HG02885 (cell line): ENCODE measurements around the gene FTSJ3.
"Not testable (repeated sequence)": the region's sequence is repeated elsewhere in the genome, so short reads cannot be mapped to it uniquely, and the experiment has no call there.

Experiments
- ATAC-seq: cut with Tn5 transposase; IDR thresholded peaks from one replicate; pipeline ENCODE4 v1.9.1; 2021; ENCODE audit warnings: mild to moderate bottlenecking; ENCODE audit not compliant: unreplicated experiment, poor library complexity

Gene FTSJ3, protein sequence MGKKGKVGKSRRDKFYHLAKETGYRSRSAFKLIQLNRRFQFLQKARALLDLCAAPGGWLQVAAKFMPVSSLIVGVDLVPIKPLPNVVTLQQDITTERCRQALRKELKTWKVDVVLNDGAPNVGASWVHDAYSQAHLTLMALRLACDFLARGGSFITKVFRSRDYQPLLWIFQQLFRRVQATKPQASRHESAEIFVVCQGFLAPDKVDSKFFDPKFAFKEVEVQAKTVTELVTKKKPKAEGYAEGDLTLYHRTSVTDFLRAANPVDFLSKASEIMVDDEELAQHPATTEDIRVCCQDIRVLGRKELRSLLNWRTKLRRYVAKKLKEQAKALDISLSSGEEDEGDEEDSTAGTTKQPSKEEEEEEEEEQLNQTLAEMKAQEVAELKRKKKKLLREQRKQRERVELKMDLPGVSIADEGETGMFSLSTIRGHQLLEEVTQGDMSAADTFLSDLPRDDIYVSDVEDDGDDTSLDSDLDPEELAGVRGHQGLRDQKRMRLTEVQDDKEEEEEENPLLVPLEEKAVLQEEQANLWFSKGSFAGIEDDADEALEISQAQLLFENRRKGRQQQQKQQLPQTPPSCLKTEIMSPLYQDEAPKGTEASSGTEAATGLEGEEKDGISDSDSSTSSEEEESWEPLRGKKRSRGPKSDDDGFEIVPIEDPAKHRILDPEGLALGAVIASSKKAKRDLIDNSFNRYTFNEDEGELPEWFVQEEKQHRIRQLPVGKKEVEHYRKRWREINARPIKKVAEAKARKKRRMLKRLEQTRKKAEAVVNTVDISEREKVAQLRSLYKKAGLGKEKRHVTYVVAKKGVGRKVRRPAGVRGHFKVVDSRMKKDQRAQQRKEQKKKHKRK

DNA sequence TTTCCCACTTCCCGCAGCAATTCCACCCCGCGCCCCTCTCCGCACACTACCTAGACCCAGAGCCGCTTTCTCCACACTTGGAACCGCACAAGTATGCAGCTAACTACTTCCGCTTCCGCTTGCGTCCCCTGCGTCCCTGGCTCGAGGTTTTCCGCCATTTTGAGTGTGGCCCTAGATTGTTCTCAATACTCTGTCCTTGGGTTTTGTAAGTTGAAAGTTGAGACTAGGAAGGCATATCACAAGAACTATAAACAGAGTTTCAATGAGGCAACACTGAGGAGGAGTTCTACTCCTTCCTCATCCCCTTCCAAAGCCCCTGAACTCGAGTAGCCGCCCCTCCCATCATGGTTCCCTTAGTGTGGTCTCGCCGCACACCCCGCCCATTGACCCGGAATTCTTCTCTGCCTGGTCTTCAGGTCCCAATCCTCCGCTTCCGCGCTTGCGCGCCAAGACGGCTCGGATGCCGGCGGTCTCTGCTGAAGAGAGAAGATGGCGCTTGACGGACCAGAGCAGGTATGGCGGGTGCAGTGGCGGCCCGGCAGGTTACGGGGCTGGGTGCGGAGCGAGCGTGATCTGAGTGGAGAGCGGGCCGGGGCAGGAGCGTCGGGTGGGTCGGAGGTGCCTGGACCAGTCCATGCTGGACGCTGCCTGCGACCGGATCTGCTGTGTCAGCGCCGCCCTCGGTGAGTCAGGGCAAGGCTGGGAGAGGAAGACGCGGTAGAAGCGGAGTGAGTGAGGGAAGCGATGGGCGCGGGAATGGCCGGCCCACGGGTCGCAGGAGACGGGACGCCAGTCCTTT is at the start of gene FTSJ3, which contains the start of gene PSMC5:
Gene FTSJ3 (minus strand): TSS at position 662 of the 799 bp plus-strand sequence. CDS start 761 bp downstream, outside the sequence.
Gene PSMC5 (plus strand): TSS at position 430 of the 799 bp plus-strand sequence. CDS start 60 bp downstream, at position 490.
- peak; percentile 88 for ATAC-seq

DNA sequence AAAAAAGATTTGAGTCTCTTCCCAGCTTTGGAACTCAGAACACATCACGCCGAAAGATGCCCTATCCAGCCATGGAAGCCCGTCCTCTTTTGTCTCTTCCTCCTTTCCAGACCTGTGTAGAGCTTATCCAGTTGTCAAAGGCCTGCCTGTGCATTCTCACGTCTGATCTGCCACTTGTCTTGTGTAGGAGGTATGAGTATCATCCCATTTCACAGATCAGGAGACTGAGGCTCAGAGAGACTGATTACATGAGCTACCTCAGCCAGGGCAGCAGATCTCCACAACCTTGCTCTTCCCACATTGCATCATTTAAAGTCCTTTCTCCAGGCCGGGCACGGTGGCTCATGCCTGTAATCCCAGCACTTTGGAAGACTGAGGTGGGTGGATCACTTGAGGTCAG is 47.2 kb upstream of the FTSJ3 start:
- not testable (repeated sequence) for ATAC-seq

DNA sequence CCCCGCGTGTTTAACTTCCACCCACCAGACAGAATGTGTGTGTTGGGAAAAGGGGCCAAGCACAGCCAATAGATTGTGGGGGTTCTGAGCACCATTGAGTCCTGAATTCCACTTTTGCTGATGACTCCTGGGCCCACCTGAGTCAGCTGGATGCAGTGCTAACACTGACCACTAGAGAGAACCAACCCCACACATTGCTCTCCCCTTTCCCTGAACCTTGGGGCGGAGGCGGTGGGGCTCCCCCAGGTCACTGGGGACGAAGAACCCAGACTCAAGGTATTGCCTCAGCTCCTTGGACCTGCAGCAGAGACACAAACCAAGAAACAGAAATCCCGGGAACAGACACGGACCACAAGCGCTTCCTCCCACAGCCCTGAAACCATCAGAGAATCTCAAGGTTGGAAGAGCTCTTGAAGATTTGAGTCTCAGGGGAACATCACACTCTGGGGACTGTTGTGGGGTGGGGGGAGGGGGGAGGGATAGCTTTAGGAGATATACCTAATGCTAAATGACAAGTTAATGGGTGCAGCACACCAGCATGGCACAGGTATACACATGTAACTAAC is 46.7 kb upstream of the FTSJ3 start:
- not testable (repeated sequence) for ATAC-seq

DNA sequence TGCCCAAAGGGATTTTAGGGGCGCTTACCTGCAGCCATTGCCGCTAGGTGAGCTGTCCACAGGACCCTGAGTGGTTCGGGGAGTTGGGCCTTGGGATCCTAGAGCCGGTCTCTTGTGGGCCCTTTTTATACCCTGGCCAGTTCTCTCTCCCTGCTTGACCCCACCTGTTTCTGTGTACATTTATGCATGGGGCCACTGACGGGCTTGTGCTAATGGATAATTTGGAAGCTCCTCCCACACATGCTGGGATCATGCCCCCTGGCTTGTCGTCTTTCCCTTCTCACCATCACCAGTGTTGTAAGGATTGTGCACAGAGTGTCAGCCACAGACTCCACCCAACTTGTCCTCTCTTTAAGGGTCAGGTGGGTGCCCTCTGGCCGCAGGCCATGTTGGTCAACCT is 46.1 kb upstream of the FTSJ3 start, which contains the start of gene CSH2:
Gene CSH2 (minus strand): TSS at position 101 of the 400 bp plus-strand sequence. CDS start 63 bp downstream, at position 38.
- ATAC-seq: not testable (repeated sequence)

DNA sequence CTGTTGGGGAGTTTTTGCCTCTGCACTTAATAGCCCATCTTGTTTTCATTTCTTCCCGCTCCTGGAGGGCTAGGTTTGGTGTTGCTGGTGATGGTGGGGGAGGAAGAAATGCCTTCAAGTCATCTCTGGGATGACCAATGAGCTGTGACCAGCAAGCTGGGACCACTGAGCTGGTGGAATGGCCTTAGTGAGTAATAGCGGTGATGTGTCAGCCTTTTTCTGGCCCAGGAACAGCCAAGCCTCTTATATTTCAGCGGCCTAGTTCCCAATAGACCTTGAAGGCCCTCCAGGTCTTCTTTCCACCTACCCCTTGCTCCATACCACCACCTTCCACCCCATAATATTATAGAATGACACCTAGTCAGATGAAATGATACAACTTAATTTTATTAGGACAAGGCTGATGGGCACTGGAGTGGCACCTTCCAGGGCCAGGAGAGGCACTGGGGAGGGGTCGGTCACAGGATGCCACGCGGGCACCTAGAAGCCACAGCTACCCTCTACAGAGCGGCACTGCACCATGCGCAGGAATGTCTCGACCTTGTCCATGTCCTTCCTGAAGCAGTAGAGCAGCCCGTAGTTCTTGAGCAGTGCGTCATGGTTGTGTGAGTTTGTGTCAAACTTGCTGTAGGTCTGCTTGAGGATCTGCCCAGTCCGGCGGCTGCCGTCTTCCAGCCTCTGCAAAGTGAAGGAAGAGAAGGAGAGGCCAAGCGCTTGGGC is 44.3 kb upstream of the FTSJ3 start:
- not testable (repeated sequence) for ATAC-seq

DNA sequence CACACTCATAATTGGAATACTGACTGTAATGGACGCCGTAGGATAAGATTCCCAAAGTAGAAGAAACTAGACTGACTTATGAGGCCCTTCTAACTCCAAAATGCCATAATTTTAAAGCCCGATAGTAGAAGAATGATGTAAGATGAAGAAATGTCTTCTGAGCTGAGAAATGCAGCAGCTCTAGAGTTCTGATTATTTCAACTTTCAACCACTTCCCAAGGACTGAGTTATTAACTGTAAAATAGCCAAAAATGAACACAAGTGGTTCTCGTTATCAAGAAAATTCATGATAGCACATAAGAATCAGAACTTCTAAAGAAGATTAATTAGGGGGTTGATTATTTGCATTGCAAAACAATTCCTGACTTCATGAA is 42.8 kb upstream of the FTSJ3 start:
- ATAC-seq: not testable (repeated sequence)

DNA sequence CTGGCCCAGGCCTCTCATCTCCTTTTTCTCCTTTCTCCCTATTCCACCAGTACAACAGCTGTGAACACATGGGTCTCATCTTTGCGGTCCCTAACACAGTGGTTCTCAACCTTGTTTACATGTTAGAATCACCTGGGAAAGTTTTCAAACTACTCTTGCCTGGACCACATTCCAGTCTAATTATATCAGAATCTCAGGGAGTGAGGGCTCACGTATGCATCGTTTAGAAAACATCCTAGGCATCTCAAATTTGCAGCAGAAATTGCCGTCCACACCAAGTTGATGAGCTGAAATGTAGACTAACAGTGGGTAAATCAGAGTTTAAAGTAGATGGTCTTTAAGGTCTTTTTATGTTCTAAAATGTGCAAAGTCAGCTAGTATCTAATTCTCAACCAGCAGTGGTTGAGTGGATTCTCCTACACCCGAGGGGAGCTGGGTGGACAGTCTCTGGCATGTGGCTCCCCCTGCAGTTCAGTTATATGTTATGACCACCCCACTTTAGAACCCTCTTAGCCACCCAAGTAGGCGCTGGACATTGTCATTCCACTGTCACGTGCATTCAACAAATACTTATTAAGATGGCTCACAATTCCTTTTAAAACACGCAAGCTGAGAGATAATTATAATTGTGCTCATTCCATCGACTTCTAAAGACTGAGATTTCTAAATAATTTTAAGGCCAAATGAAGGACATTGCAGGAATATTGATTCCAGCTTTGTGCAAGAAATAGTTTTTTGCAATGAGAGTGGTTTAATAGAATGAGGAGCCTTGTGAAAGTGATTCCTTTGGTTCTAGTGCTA is 42.2 kb upstream of the FTSJ3 start:
- ATAC-seq: not testable (repeated sequence)

DNA sequence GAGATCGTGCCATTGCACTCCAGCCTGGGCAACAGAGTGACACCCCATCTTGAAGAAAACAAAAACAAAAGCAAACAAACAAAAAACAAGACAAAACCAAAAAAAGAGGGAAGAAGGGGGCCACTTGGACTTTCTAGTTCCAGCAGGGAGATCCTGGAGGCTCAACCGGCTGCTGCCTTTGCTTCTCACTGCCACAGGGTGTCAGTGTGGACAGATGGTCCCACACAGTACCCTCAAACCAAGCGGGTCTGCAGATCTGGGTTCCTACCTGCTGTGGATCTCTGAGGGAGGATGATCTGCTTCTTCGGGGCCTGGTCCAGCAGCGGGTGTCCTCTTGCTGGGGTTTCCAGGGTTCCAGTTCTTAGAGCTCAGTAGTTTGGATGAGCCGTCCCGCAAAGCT is 39.2 kb upstream of the FTSJ3 start:
- ATAC-seq: not testable (repeated sequence)

DNA sequence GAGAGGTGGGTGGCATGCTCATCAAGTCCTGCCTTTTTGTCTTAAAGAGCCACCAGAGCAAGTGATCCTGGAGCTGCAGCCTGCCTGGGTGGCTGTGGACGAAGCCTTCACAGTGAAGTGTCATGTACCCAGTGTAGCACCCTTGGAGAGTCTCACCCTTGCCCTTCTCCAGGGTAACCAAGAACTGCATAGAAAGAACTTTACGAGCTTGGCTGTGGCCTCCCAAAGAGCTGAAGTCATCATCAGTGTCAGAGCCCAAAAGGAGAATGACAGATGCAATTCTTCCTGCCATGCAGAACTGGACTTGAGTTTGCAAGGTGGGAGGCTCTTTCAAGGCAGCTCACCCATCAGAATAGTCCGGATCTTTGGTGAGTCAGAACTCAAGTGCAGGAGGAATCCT is 31.8 kb upstream of the FTSJ3 start:
- ATAC-seq: no peak

DNA sequence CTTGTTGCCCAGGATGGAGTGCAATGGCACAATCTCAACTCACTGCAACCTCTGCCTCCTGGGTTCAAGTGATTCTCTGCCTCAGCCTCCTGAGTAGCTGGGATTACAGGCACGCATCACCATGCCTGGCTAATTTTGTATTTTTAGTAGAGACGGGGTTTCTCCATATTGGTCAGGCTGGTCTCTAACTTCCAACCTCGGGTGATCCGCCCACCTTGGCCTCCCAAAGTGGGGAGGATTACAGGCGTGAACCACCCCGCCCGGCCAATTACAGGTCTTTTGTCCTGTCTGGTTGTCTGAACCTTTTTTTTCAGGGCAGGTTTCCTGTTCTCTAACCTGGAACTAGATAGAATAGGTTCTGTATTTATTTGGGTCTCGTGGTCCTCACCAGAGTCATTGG is 29.0 kb upstream of the FTSJ3 start:
- not testable (repeated sequence) for ATAC-seq

DNA sequence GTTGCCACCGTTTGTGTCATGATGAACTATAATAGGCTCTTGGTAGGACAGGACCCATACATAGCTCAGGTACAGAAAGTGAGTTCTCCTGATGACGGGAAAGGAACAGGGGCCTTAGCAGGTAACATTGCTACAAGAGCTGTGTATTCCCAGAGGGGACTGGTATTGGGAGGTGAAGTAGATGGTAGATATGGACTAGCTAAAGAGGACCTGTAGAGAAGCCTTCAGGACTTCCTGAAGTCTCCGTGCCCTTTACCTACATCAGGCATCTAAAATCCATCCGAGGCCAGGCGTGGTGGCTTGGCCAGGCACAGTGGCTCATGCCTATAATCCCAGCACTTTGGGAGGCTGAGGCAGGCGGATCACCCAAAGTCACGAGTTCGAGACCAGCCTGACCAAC is 27.7 kb upstream of the FTSJ3 start:
- ATAC-seq: no peak

DNA sequence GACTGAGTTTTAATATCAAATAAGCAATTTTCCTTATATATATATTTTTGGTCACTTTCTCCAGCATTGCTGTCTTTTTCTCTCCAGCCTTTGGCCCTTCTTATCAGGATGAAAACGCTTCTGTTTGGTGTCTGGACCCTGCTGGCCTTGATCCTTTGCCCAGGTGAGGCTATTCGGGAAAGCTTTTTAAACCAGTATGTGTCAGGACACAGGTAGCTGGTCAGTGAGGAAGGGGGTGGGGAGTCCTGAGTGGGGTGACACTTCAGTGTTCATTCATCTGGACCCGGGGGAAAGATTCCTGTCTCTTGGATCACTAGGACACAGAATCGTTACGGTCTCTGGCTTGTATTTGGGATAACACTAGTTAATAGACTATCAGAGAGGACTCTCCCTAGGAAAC is 27.2 kb upstream of the FTSJ3 start:
- no peak for ATAC-seq

DNA sequence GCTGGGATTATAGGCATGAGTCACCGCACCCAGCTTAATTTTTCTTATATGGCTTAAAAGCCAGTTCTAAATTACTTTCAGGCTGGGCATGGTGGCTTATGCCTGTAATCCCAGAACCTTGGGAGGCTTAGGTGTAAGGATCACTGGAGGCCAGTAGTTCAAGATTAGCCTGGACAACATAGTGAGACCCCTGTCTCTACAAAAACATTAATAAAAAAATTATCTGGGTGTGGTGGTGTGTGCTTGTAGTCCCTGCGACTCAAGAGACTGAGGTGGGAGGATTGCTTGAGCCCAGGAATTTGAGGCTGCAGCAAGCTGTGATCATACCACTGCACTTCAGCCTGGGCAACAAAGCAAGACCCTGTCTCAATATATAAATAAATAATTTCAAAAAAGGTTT is 25.8 kb upstream of the FTSJ3 start:
- ATAC-seq: no peak

DNA sequence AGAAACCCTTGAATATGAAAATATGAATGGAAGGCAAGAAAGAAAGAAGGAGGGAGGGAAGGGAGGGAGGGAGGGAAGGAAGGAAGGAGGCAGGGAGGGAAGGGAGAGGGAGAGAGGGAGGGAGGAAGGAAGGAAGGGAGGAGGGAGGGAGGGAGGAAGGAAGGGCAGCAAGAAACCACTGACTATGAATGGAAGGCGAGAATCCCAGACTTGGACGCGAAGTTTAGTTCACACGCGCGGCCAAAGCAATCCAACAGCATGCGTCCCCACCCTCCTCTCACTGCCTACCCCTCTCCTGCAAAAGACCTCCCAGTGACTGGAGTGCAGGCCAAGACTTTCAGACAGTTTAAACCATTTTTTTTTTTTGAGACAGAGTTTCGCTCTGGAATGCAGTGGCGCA is 22.9 kb upstream of the FTSJ3 start:
- no peak for ATAC-seq

DNA sequence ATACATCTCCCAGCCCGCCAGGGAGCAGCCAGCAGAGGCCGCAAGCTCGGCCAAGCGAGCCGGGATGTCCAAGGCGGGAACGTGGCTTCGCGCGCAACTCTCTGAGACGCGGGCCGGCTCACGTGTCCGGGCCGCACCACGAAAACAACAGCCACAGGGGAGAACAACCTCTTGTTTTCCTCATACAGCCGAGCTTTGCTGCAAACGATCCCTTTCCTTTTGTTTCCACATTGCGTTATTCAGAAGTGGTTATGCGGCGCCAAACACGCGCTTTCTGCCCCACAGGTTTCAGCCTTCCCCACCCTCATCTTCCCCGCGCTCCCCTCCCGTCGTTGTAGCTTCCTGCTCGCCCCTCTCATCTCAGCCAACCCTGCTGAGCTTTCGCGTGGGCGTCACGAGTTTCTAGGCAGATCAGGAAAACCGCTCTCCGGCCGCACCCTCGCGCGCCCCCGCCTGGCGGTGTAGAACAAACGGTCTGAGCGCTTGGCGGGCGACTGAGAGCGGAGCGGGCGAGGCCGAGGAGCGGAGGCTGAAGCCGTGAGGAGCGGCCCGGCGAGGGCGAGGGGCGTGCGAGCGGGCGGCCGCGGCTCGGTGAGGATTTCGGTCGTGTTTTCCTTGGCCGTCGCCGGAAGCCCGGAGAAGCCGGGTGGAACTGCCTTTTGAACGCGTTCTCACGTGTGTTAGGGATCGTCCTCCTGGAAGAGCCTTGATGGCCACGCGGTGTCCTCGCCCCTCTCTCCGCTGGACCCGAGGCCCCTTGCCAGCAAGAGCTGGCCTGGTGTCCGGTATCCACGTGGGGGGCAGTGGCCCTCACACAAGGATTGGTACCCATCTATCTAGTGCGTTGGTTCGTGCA is 21.6 kb upstream of the FTSJ3 start:
- peak; percentile 91 for ATAC-seq

DNA sequence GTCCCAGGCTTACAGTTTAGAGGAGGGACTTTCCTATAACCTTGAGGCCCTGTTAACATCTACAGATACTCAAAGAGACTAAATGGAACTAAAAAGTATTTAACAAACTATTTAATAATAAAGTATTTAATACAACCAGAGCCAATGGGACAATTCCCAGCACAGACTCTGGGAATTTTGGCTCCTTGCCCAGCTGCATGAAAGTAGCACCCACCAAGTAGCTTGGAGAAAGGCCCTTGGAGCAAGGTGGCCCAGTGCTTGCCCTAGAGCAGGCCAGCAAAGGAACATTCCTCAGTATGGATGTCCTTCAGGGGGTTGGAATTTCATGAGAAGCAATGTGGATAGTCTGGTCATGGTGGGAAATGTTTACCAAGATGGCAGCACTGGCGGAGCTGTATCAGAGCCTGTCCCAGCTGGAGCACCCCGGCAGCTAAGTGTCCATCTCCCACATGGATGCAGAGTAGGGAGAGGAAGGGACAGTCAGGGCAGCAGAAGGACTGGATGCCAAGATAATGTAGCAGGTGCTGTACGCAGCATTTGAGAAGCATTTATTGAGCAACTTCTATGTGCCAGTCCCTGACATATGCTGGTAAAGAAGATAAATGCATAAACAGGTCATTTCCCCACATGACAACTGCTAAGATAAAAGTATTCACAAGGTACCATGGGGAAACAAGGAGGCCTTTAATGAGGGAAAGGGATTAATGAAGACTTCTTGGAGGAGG is 20.2 kb upstream of the FTSJ3 start:
- ATAC-seq: no peak

DNA sequence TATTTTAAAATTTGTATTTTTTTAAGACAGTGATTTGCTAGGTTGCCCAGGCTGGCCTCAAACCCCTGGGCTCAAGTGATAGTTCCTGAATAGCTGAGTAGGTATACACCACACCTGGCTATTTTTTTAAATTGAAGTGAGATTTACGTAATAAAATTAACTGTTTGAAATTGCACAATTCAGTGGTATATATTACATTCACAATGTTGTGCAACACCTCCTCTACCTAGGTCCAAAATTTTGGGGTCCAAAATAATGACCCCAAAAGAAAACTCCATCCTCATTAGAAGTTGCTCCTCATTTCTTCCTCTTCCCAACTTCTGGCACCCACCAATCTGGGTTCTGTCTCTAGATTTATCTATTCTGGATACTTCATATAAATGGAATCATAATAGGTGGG is 18.0 kb upstream of the FTSJ3 start:
- no peak for ATAC-seq
